Measurements from ENCODE around the gene ZNF222.
A peak's percentile ranks its signal among the peaks of the same experiment; 100 is the strongest.

Gene ZNF222

GRCh38 chr19:44051650-44052402 is 26.6 kb downstream of the ZNF222 start, which contains the start of gene ZNF223:
TSS of gene ZNF223 (plus strand) at chr19:44052036. CDS start at chr19:44055177, 3,141 bp downstream.
- DNase-seq (ENCODE audit: low spot score): peak; percentile 95

DNA sequence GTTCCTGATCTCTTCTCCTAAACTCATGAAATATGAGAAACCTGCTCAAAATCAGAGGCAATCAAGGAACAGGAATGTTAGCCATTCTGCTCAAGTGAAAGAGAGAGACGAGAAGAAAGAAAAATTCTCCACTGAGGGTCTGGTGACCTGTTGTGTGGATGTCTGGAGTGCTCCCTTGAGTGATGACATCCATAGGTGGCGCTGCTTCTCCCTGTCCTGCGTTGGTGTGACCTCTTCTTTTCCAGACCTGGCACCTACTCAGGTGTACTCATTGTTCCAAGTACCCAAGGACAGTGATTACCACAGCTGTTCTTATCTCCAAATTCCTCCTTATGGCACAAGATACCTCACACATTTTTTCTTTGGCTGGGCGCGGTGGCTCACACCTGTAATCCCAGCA is 30.7 kb downstream of the ZNF222 start:
- DNase-seq (ENCODE audit: low spot score): no peak

- no peak for DNase-seq (ENCODE audit: low spot score)
Observed at GRCh38 chr19:44059229-44059628, 34.0 kb downstream of the ZNF222 start.

DNA sequence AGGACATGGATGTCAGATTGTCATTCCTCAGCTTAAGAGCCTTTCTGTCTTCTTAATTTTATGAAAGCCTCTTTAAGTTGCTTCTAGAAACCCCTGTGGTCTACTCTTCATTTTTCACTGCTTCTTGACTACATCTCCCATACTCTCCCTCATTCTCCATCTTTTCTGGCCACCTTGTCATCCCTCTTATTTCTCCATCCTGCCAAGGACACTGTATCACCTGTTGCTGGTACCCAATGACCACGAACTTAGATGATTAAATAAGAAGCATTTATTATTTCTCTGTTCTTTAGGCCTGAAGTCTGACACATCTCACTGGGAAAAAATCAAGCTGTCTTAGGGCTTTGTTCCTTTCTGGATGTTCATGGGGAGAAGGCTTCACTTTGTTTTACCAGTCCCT is 35.9 kb downstream of the ZNF222 start:
- no peak for DNase-seq (ENCODE audit: low spot score)

GRCh38 chr19:44066305-44066704 is 41.1 kb downstream of the ZNF222 start:
- no peak for DNase-seq (ENCODE audit: low spot score)

- DNase-seq (ENCODE audit: low spot score): no peak
Observed at GRCh38 chr19:44069415-44069814, 44.2 kb downstream of the ZNF222 start.

GRCh38 chr19:44071824-44072542 is 46.8 kb downstream of the ZNF222 start, which contains the start of gene ZNF284:
TSS of gene ZNF284 (plus strand) at chr19:44072159. CDS start at chr19:44076390, 4,231 bp downstream.
- peak; percentile 89 for DNase-seq (ENCODE audit: low spot score)

GRCh38 chr19:44072543-44073401 is 47.6 kb downstream of the ZNF222 start:
- DNase-seq (ENCODE audit: low spot score): peak; percentile 17

DNA sequence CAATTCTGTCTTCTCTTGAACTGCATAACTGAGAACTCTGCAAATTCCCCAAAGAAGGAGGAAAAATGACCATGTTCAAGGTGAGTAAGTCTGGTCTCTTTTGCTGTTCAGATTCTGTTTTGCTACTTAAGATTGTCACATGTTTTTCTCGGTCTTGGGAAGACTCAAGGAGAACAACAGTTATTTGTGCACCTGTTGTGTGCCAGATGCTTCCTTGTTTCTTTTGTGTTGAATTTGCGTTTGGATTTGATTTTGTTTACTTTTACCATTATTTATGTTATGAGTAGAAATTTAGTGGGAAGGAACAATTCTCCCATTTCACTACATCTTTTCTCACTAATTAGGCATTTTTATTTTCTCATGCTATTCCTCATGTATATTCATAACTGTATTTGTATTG is 51.1 kb downstream of the ZNF222 start:
- no peak for DNase-seq (ENCODE audit: low spot score)
